Activated naive CD4-positive, alpha-beta T cell treated with anti-CD3 and anti-CD28 coated beads for 36 hours (primary cell): Measurements from ENCODE around the gene SIPA1L3. TPM values are rescaled to one million over a fixed set of nuclear protein-coding genes. Genes with fewer than 3 reads are reported as not detected.

ENCODE experiments used
- CTCF ChIA-PET: fragments of 350-600 bp; sonication (Branson Sonifier 250); formaldehyde crosslinking; loops from one replicate; lab custom pipeline; 2021; ENCODE audit warnings: antibody characterized with exemption; lab: Charles Lee
- DNase-seq: peaks from one replicate; pipeline ENCODE4 v3.0.0-alpha.2; 2020
- H3K27ac Mint-ChIP-seq: one replicate; pipeline ENCODE4 v1.8.0; 2021; ENCODE audit warnings: mild to moderate bottlenecking, mixed read lengths
- H3K27me3 Mint-ChIP-seq: one replicate; pipeline ENCODE4 v1.8.0; 2021; ENCODE audit warnings: low read depth, mixed read lengths
- H3K36me3 Mint-ChIP-seq: one replicate; pipeline ENCODE4 v1.8.0; 2021; ENCODE audit warnings: low read depth, mixed read lengths
- H3K4me1 Mint-ChIP-seq: one replicate; pipeline ENCODE4 v1.8.0; 2021; ENCODE audit warnings: low read depth, mixed read lengths
- H3K4me3 Mint-ChIP-seq: one replicate; pipeline ENCODE4 v1.8.0; 2021; ENCODE audit warnings: mild to moderate bottlenecking, moderate library complexity, mixed read lengths
- H3K9me3 Mint-ChIP-seq: one replicate; pipeline ENCODE4 v1.8.0; 2021; ENCODE audit warnings: mixed read lengths
- intact Hi-C: fragments of 100-400 bp; cut with micrococcal nuclease; formaldehyde crosslinking; loops from one replicate; pipeline ENCODE4 v1.15.1; 2023
- total RNA-seq, 2 experiments: library from RNA; stranded (reverse); gene quantifications; one replicate each; pipeline ENCODE4 v1.2.3, GENCODE V29; 2021

Gene SIPA1L3
- total RNA-seq, 2 experiments from 2014 or later = 8.1 to 10.4 TPM

GRCh38 chr19:37983916-37984315, 76.9 kb downstream of the SIPA1L3 start:
- Mint-ChIP-seq H3K36me3 (no peaks in the 10 kb centered on the region), H3K4me1 (peaks cover 12% of the 10 kb centered on the region), H3K9me3 (no peaks in the 10 kb centered on the region), H3K27me3 (no peaks in the 10 kb centered on the region), H3K4me3 (no peak overlapping the region), H3K27ac (no peak overlapping the region)
- intact Hi-C loops = no loop called here
- CTCF ChIA-PET = no interaction called here
- no peak for DNase-seq

GRCh38 chr19:37986048-37986750, 79.2 kb downstream of the SIPA1L3 start:
- DNase-seq = peak; percentile 12
- Mint-ChIP-seq H3K27ac (peak overlapping the region; percentile 27), H3K4me1 (peaks cover 14% of the 10 kb centered on the region), H3K27me3 (no peaks in the 10 kb centered on the region), H3K9me3 (no peaks in the 10 kb centered on the region), H3K36me3 (no peaks in the 10 kb centered on the region), H3K4me3 (no peak overlapping the region)
- CTCF ChIA-PET = interaction anchor here (0.8 to 1.1 kb wide), 3 partner anchors 10 to 18 kb away, joined by 3 to 4 read pairs (median 3); no protein-coding TSS in a partner anchor
- intact Hi-C loops = no loop called here

- DNase-seq = no peak
- H3K36me3 Mint-ChIP-seq = no peaks in the 10 kb centered on the region
- intact Hi-C loops = no loop called here
- no peaks in the 10 kb centered on the region for H3K9me3 Mint-ChIP-seq
- H3K27me3 Mint-ChIP-seq = no peaks in the 10 kb centered on the region
- H3K27ac Mint-ChIP-seq = no peak overlapping the region
- no peak overlapping the region for H3K4me3 Mint-ChIP-seq
- CTCF ChIA-PET = no interaction called here
- peaks cover 14% of the 10 kb centered on the region for H3K4me1 Mint-ChIP-seq
Observed at GRCh38 chr19:37987356-37988332, 80.6 kb downstream of the SIPA1L3 start.

GRCh38 chr19:37988758-37989635, 82.0 kb downstream of the SIPA1L3 start:
- DNase-seq = no peak
- CTCF ChIA-PET = no interaction called here
- H3K9me3 Mint-ChIP-seq = no peaks in the 10 kb centered on the region
- H3K4me3 Mint-ChIP-seq = no peak overlapping the region
- intact Hi-C loops = no loop called here
- H3K27me3 Mint-ChIP-seq = no peaks in the 10 kb centered on the region
- no peak overlapping the region for H3K27ac Mint-ChIP-seq
- H3K36me3 Mint-ChIP-seq = no peaks in the 10 kb centered on the region
- peaks cover 14% of the 10 kb centered on the region for H3K4me1 Mint-ChIP-seq

- Mint-ChIP-seq H3K27ac (no peak overlapping the region), H3K4me1 (peaks cover 14% of the 10 kb centered on the region), H3K36me3 (no peaks in the 10 kb centered on the region), H3K4me3 (no peak overlapping the region), H3K27me3 (no peaks in the 10 kb centered on the region), H3K9me3 (no peaks in the 10 kb centered on the region)
- intact Hi-C loops = no loop called here
- DNase-seq = no peak
- CTCF ChIA-PET = no interaction called here
Observed at GRCh38 chr19:37989855-37990254, 82.8 kb downstream of the SIPA1L3 start.

- H3K4me3 Mint-ChIP-seq = no peak overlapping the region
- intact Hi-C loops = no loop called here
Observed at GRCh38 chr19:37990362-37990761, 83.4 kb downstream of the SIPA1L3 start.

GRCh38 chr19:37991176-37991835, 84.3 kb downstream of the SIPA1L3 start:
- Mint-ChIP-seq H3K36me3 (no peaks in the 10 kb centered on the region), H3K27ac (no peak overlapping the region), H3K9me3 (no peaks in the 10 kb centered on the region), H3K4me1 (peaks cover 10% of the 10 kb centered on the region), H3K27me3 (no peaks in the 10 kb centered on the region), H3K4me3 (no peak overlapping the region)
- CTCF ChIA-PET = no interaction called here
- intact Hi-C loops = no loop called here
- DNase-seq = no peak

More at GRCh38 chr19:37990362-37990761, 83.4 kb downstream of the SIPA1L3 start:
- no peak for DNase-seq
- H3K27ac Mint-ChIP-seq = no peak overlapping the region
- H3K9me3 Mint-ChIP-seq = no peaks in the 10 kb centered on the region
- H3K4me1 Mint-ChIP-seq = peaks cover 14% of the 10 kb centered on the region
- H3K27me3 Mint-ChIP-seq = no peaks in the 10 kb centered on the region
- CTCF ChIA-PET = no interaction called here
- no peaks in the 10 kb centered on the region for H3K36me3 Mint-ChIP-seq

GRCh38 chr19:37991841-37992248, 84.8 kb downstream of the SIPA1L3 start:
- no peak overlapping the region for H3K4me3 Mint-ChIP-seq
- no peaks in the 10 kb centered on the region for H3K27me3 Mint-ChIP-seq
- no peak for DNase-seq
- no peaks in the 10 kb centered on the region for H3K9me3 Mint-ChIP-seq
- intact Hi-C loops = no loop called here
- no peak overlapping the region for H3K27ac Mint-ChIP-seq
- CTCF ChIA-PET = no interaction called here
- H3K36me3 Mint-ChIP-seq = no peaks in the 10 kb centered on the region
- peaks cover 6% of the 10 kb centered on the region for H3K4me1 Mint-ChIP-seq

- Mint-ChIP-seq H3K4me3 (no peak overlapping the region), H3K27me3 (no peaks in the 10 kb centered on the region)
Observed at GRCh38 chr19:37992761-37993160, 85.8 kb downstream of the SIPA1L3 start.

GRCh38 chr19:37994823-37995130, 87.8 kb downstream of the SIPA1L3 start:
- no peak for DNase-seq
- peaks cover 11% of the 10 kb centered on the region for H3K4me1 Mint-ChIP-seq
- intact Hi-C loops = no loop called here
- H3K27ac Mint-ChIP-seq = no peak overlapping the region
- H3K9me3 Mint-ChIP-seq = no peaks in the 10 kb centered on the region
- H3K4me3 Mint-ChIP-seq = no peak overlapping the region
- CTCF ChIA-PET = interaction anchor here (0.6 kb wide), 1 partner anchor 172 kb away, joined by 3 read pairs; no protein-coding TSS in a partner anchor
- H3K36me3 Mint-ChIP-seq = no peaks in the 10 kb centered on the region
- no peaks in the 10 kb centered on the region for H3K27me3 Mint-ChIP-seq

More at GRCh38 chr19:37992761-37993160, 85.8 kb downstream of the SIPA1L3 start:
- Mint-ChIP-seq H3K36me3 (no peaks in the 10 kb centered on the region), H3K9me3 (no peaks in the 10 kb centered on the region), H3K27ac (no peak overlapping the region), H3K4me1 (peaks cover 8% of the 10 kb centered on the region)
- intact Hi-C loops = no loop called here
- CTCF ChIA-PET = no interaction called here
- no peak for DNase-seq

GRCh38 chr19:37995346-37995745, 88.3 kb downstream of the SIPA1L3 start:
- no peak overlapping the region for H3K4me3 Mint-ChIP-seq
- H3K27me3 Mint-ChIP-seq = no peaks in the 10 kb centered on the region
- no peak overlapping the region for H3K27ac Mint-ChIP-seq
- H3K36me3 Mint-ChIP-seq = no peaks in the 10 kb centered on the region
- H3K4me1 Mint-ChIP-seq = peaks cover 12% of the 10 kb centered on the region
- no peaks in the 10 kb centered on the region for H3K9me3 Mint-ChIP-seq
- intact Hi-C loops = no loop called here
- CTCF ChIA-PET = interaction anchor here (0.6 kb wide), 1 partner anchor 172 kb away, joined by 3 read pairs; no protein-coding TSS in a partner anchor
- no peak for DNase-seq
